NCI-H748 treated with DMSO at 0.1 percent for 48 hours (cell line): Measurements from ENCODE around the gene FRY.
A peak's percentile ranks its signal among the peaks of the same experiment; 100 is the strongest.

ENCODE experiments used
- DNase-seq: peaks from one replicate; lab custom pipeline; 2025; lab: John Stamatoyannopoulos, UW

Gene FRY

GRCh38 chr13:32224916-32225315 lies 193.3 kb downstream of the FRY start:
- no peak for DNase-seq

GRCh38 chr13:32225481-32225931 lies 193.9 kb downstream of the FRY start:
- DNase-seq, result no peak

GRCh38 chr13:32228330-32229041 lies 196.9 kb downstream of the FRY start:
- DNase-seq, result peak; percentile 100

- DNase-seq, result peak; percentile 90
Measured at GRCh38 chr13:32229443-32229842, 197.9 kb downstream of the FRY start.

- no peak for DNase-seq
Measured at GRCh38 chr13:32232263-32232662, 200.7 kb downstream of the FRY start.

GRCh38 chr13:32233062-32233461 lies 201.5 kb downstream of the FRY start:
- DNase-seq, result no peak

GRCh38 chr13:32234914-32235313 lies 203.3 kb downstream of the FRY start:
- DNase-seq, result no peak

GRCh38 chr13:32237681-32238080 lies 206.1 kb downstream of the FRY start:
- no peak for DNase-seq

GRCh38 chr13:32243695-32244094 lies 212.1 kb downstream of the FRY start:
- DNase-seq, result no peak

- no peak for DNase-seq
Measured at GRCh38 chr13:32245555-32245954, 214.0 kb downstream of the FRY start.

GRCh38 chr13:32246468-32246867 lies 214.9 kb downstream of the FRY start:
- peak; percentile 62 for DNase-seq

- DNase-seq, result no peak
Measured at GRCh38 chr13:32247887-32248286, 216.3 kb downstream of the FRY start.

GRCh38 chr13:32248801-32249200 lies 217.2 kb downstream of the FRY start:
- DNase-seq, result no peak

- no peak for DNase-seq
Measured at GRCh38 chr13:32252812-32253438, 221.4 kb downstream of the FRY start.

- DNase-seq, result no peak
Measured at GRCh38 chr13:32253911-32254399, 222.4 kb downstream of the FRY start.

GRCh38 chr13:32254416-32254815 lies 222.8 kb downstream of the FRY start:
- no peak for DNase-seq

GRCh38 chr13:32254916-32255723 lies 223.5 kb downstream of the FRY start:
- no peak for DNase-seq

- peak; percentile 51 for DNase-seq
Measured at GRCh38 chr13:32255724-32256109, 224.1 kb downstream of the FRY start.

- no peak for DNase-seq
Measured at GRCh38 chr13:32256243-32256642, 224.7 kb downstream of the FRY start.

GRCh38 chr13:32257649-32258048 lies 226.1 kb downstream of the FRY start:
- DNase-seq, result peak; percentile 71

GRCh38 chr13:32259116-32259515 lies 227.5 kb downstream of the FRY start:
- no peak for DNase-seq

GRCh38 chr13:32261567-32261966 lies 230.0 kb downstream of the FRY start:
- DNase-seq, result no peak

GRCh38 chr13:32262165-32262564 lies 230.6 kb downstream of the FRY start:
- no peak for DNase-seq
